SK-N-SH (cell line): Measurements from ENCODE around the gene THEM5. TPM values are rescaled to one million over a fixed set of nuclear protein-coding genes. Genes with fewer than 3 reads are reported as not detected.

Source experiments
- CTCF ChIA-PET: fragments of 300-600, 350-600 bp; formaldehyde crosslinking; extraction: SDS; loops from one replicate; lab custom pipeline; 2021; lab: Yijun Ruan, JAX
- POLR2A ChIA-PET: fragments of 350-600 bp; sonication (Branson Sonifier 250); formaldehyde crosslinking; extraction: SDS; loops from one replicate; lab custom pipeline; 2020; ENCODE audit warnings: antibody characterized with exemption, inconsistent platforms; lab: Yijun Ruan, JAX
- DNase-seq: peaks from one replicate; pipeline ENCODE4 v3.0.0; 2012
- H2AFZ ChIP-seq: fragments of 200-600 bp; sonication (generic); 2 replicates; pipeline ENCODE4 v1.8.1; 2016; ENCODE audit warnings: antibody characterized with exemption, mild to moderate bottlenecking, low read depth
- H3F3A ChIP-seq: fragments of 200-600 bp; sonication (generic); replicated peaks from 2 replicates; pipeline ENCODE3; 2016; ENCODE audit warnings: antibody characterized with exemption, mild to moderate bottlenecking; ENCODE audit not compliant: insufficient read depth
- H3K27ac ChIP-seq, 2 experiments: fragments of 200-500 bp in 1 of 2; fragments of 200-600 bp in 1 of 2; sonication (Bioruptor generic) in 1 of 2; sonication (generic), shearing (Covaris generic) in 1 of 2; 2 replicates each; pipeline versions ENCODE4 v1.5.1 to v1.6.1; 2014 to 2016; ENCODE audit warnings: low read depth in 2 of 2, inconsistent platforms in 1 of 2, low read length in 1 of 2, mild to moderate bottlenecking in 1 of 2, mixed read lengths in 1 of 2
- H3K27me3 ChIP-seq: fragments of 200-600 bp; sonication (generic), shearing (Covaris generic); 2 replicates; pipeline ENCODE4 v1.6.1; 2016; ENCODE audit warnings: mixed run types; ENCODE audit not compliant: insufficient read depth
- H3K36me3 ChIP-seq, 2 experiments: fragments of 200-500 bp in 1 of 2; fragments of 200-600 bp in 1 of 2; sonication (Bioruptor generic) in 1 of 2; sonication (generic) in 1 of 2; replicated peaks in 1 of 2; 2 replicates each; pipeline versions ENCODE3 to v1.5.1; 2014 to 2016; ENCODE audit warnings: low read length in 1 of 2, mild to moderate bottlenecking in 1 of 2; ENCODE audit not compliant: insufficient read depth in 2 of 2, control insufficient read depth in 1 of 2
- H3K4me1 ChIP-seq, 2 experiments: fragments of 200-500 bp in 1 of 2; fragments of 200-600 bp in 1 of 2; sonication (Bioruptor generic) in 1 of 2; sonication (generic), shearing (Covaris generic) in 1 of 2; 2 replicates each; pipeline versions ENCODE4 v1.5.1 to v1.6.1; 2014 to 2016; ENCODE audit warnings: low read depth in 1 of 2, low read length in 1 of 2, mixed run types in 1 of 2; ENCODE audit not compliant: insufficient read depth in 2 of 2, control insufficient read depth in 1 of 2
- H3K4me2 ChIP-seq: fragments of 200-600 bp; sonication (generic), shearing (Covaris generic); 2 replicates; pipeline ENCODE4 v1.6.1; 2017; ENCODE audit warnings: mixed run types
- H3K4me3 ChIP-seq, 2 experiments: fragments of 200-500 bp in 1 of 2; fragments of 200-600 bp in 1 of 2; sonication (Bioruptor generic) in 1 of 2; sonication (generic), shearing (Covaris generic) in 1 of 2; 2 replicates each; pipeline versions ENCODE4 v1.5.1 to v1.8.1; 2014 to 2016; ENCODE audit warnings: low read depth in 2 of 2, inconsistent platforms in 1 of 2, low read length in 1 of 2, mild to moderate bottlenecking in 1 of 2, mixed read lengths in 1 of 2, moderate library complexity in 1 of 2
- H3K79me2 ChIP-seq: fragments of 200-600 bp; sonication (generic); 2 replicates; pipeline ENCODE4 v1.8.1; 2017; ENCODE audit warnings: mild to moderate bottlenecking; ENCODE audit not compliant: insufficient read depth
- H3K9ac ChIP-seq: fragments of 200-600 bp; sonication (generic); 2 replicates; pipeline ENCODE4 v1.6.1; 2017; ENCODE audit warnings: mixed run types
- H3K9me2 ChIP-seq: fragments of 200-600 bp; sonication (generic); 2 replicates; pipeline ENCODE4 v1.6.1; 2017; ENCODE audit warnings: mixed run types
- H3K9me3 ChIP-seq: fragments of 200-600 bp; sonication (generic); 2 replicates; pipeline ENCODE4 v1.6.1; 2017; ENCODE audit warnings: mixed run types, mild to moderate bottlenecking, moderate library complexity
- H4K20me1 ChIP-seq: fragments of 200-600 bp; sonication (generic); 2 replicates; pipeline ENCODE4 v1.6.1; 2017; ENCODE audit warnings: mild to moderate bottlenecking, mixed run types; ENCODE audit not compliant: insufficient read depth
- CHD2 ChIP-seq: fragments of 150-350 bp; IDR thresholded peaks from 2 replicates; pipeline ENCODE4 v1.6.1; 2018; ENCODE audit warnings: low read length; ENCODE audit not compliant: partially characterized antibody
- EP300 ChIP-seq, 2 experiments: IDR thresholded peaks; 2 replicates each; pipeline versions ENCODE4 v1.4.0 to v1.6.1; 2012; ENCODE audit warnings: borderline replicate concordance in 1 of 2, low read depth in 1 of 2, low read length in 1 of 2
- FOSL2 ChIP-seq: IDR thresholded peaks from 2 replicates; pipeline ENCODE4 v1.4.0; 2012; ENCODE audit warnings: low read depth, mild to moderate bottlenecking, moderate library complexity, borderline replicate concordance
- FOXJ3 ChIP-seq: sonication (generic); formaldehyde crosslinking; IDR thresholded peaks from 2 replicates; pipeline ENCODE4 v1.5.1; 2020; ENCODE audit warnings: mild to moderate bottlenecking, missing genetic modification reagents
- GATA2 ChIP-seq: sonication (generic); formaldehyde crosslinking; IDR thresholded peaks from 2 replicates; pipeline ENCODE4 v1.5.0; 2020; ENCODE audit warnings: mild to moderate bottlenecking, missing genetic modification reagents
- MAX ChIP-seq: IDR thresholded peaks from 2 replicates; pipeline ENCODE4 v1.4.0; 2012; ENCODE audit warnings: low read depth
- MEF2A ChIP-seq: IDR thresholded peaks from 2 replicates; pipeline ENCODE4 v1.4.0; 2012; ENCODE audit warnings: low read depth, borderline replicate concordance
- MXI1 ChIP-seq: IDR thresholded peaks from 2 replicates; pipeline ENCODE4 v1.6.1; 2012; ENCODE audit warnings: mild to moderate bottlenecking, low read depth, low read length, improper control_type of control experiment
- NFIC ChIP-seq: IDR thresholded peaks from 2 replicates; pipeline ENCODE4 v1.4.0; 2012; ENCODE audit warnings: borderline replicate concordance
- NRF1 ChIP-seq: IDR thresholded peaks from 2 replicates; pipeline ENCODE4 v1.6.1; 2012; ENCODE audit warnings: low read depth, mild to moderate bottlenecking, low read length
- PBX3 ChIP-seq: IDR thresholded peaks from 2 replicates; pipeline ENCODE4; 2012
- POLR2AphosphoS5 ChIP-seq: IDR thresholded peaks from 2 replicates; pipeline ENCODE4 v1.6.1; 2012; ENCODE audit warnings: low read depth, low read length
- RAD21 ChIP-seq: IDR thresholded peaks from 2 replicates; pipeline ENCODE4 v1.6.1; 2012; ENCODE audit warnings: mild to moderate bottlenecking, low read length
- RCOR1 ChIP-seq: fragments of 150-350 bp; IDR thresholded peaks from 2 replicates; pipeline ENCODE4 v1.6.1; 2017; ENCODE audit warnings: antibody characterized with exemption, low read length
- REST ChIP-seq: IDR thresholded peaks from 2 replicates; pipeline ENCODE4 v1.6.1; 2012; ENCODE audit warnings: mild to moderate bottlenecking, low read depth, low read length, moderate library complexity
- RXRA ChIP-seq: IDR thresholded peaks from 2 replicates; pipeline ENCODE4 v1.4.0; 2012; ENCODE audit warnings: low read depth, mild to moderate bottlenecking, borderline replicate concordance
- TCF12 ChIP-seq: IDR thresholded peaks from 2 replicates; pipeline ENCODE4 v1.4.0; 2012
- TEAD4 ChIP-seq: IDR thresholded peaks from 2 replicates; pipeline ENCODE4 v1.4.0; 2012; ENCODE audit warnings: mild to moderate bottlenecking, borderline replicate concordance; ENCODE audit not compliant: insufficient read depth
- WGBS: methylation state at CpG from one replicate; pipeline ENCODE4 v1.1.6; 2017; ENCODE audit warnings: low lambda C conversion rate; 5-methylcytosine and 5-hydroxymethylcytosine counted together
- polyA plus RNA-seq, 3 experiments: library from polyadenylated mRNA; depleted of rRNA; stranded (reverse); fragments of >200 nt; gene quantifications; 2 replicates each; pipeline ENCODE4 v1.2.3, GENCODE V29; 2012

Gene THEM5
- polyA plus RNA-seq, 1 of the 3 experiments (the other 2 are of a cell fraction): not detected

DNA sequence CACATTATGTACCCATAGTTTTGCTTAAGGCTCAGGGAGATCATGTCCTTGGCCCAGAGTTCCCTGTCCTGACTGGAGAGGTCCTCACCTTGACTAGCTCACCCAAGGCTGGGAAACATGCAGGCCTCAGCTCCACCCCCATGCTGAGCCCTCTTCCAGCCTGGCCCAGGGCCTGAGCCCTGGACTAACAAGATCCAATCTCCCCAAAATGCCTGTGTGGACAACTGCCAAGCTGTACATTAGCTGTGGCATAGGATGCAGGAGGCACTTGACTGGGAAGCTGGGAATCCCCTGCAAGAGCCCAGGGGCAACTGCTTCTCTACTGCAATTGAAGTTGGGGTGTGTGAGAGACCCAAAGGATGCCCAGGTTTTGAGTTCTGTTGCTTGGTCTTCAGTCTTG is 50.3 kb downstream of the THEM5 start:
- no peaks in the 10 kb centered on the region for H3K79me2 ChIP-seq
- DNase-seq: peak; percentile 86
- H3K36me3 ChIP-seq: no peaks in the 10 kb centered on the region
- H4K20me1 ChIP-seq: no peaks in the 10 kb centered on the region
- no peak overlapping the region for H3K4me3 ChIP-seq
- ChIA-PET POLR2A (interaction anchor here (1.1 to 1.8 kb wide), 3 partner anchors 17 to 39 kb away, joined by 3 to 7 read pairs (median 4); partner anchors contain the start of gene MRPL9), CTCF (interaction anchor here (1.0 to 2.5 kb wide), 3 partner anchors 9 to 33 kb away, joined by 3 to 9 read pairs (median 4); no protein-coding TSS in a partner anchor)
- H3K27ac ChIP-seq: peak overlapping the region in 1 of 2 experiments; percentile 95; a peak in 2 of 4 replicates
- H3K9me3 ChIP-seq: no peaks in the 10 kb centered on the region
- no peak overlapping the region for H3K4me2 ChIP-seq
- H3F3A ChIP-seq: no peaks in the 10 kb centered on the region
- H3K9ac ChIP-seq: no peak overlapping the region
- no peaks in the 10 kb centered on the region for H3K9me2 ChIP-seq
- peaks cover 50% of the 10 kb centered on the region for H3K27me3 ChIP-seq
- peaks cover 0 to 63% of the 10 kb centered on the region in 2 experiments; a peak in 2 of 4 replicates for H3K4me1 ChIP-seq
- TF ChIP-seq NRF1 (no peak), TEAD4 (no peak), GATA2 (CRISPR knock-in tag) (peak; percentile 92), MXI1 (no peak; the same call in 1 of the 2 replicates), PBX3 (no peak), FOXJ3 (CRISPR knock-in tag) (peak; percentile 35; the same call in 1 of the 2 replicates), RCOR1 (peak; percentile 64; the same call in 1 of the 2 replicates), MEF2A (no peak), CHD2 (peak; percentile 66), RAD21 (peak; percentile 36; the same call in 1 of the 2 replicates), EP300 (IDR thresholded peaks at IDR 0.05; ENCODE audit: borderline replicate concordance in 1 of 2, low read depth in 1 of 2, low read length in 1 of 2) (peak in 1 of 2 experiments; percentile 77; a peak in 2 of 4 replicates)
- H2AFZ ChIP-seq: no peak overlapping the region

DNA sequence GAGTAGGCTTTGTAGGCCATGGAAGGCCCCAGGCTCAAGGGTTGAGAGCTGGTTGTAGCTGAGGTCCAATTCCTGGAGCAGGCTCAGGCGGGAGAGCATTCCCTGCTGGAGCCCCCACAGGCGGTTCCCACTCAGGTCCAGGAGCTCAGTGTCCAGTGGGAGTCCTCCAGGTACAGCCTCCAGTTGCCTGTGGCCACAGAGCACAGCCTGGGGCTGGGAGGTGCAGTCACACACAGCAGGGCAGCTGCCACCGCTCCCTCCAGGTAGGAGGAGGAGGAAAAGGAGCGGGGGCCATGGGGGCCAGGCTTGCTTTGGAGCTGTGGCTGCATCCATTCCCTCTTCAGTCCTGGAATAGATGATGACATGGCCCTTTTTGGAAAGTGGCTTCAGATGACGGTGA is 51.1 kb downstream of the THEM5 start:
- DNase-seq: no peak
- Histone ChIP-seq H3K9ac (no peak overlapping the region), H3K4me1 (peaks cover 0 to 58% of the 10 kb centered on the region in 2 experiments; a peak in 2 of 4 replicates), H3K4me2 (no peak overlapping the region), H4K20me1 (no peaks in the 10 kb centered on the region), H3K27me3 (peaks cover 53% of the 10 kb centered on the region), H3K9me3 (no peaks in the 10 kb centered on the region), H3K4me3 (no peak overlapping the region), H2AFZ (no peak overlapping the region), H3K27ac (peak overlapping the region in 1 of 2 experiments; percentile 95; a peak in 2 of 4 replicates), H3F3A (no peaks in the 10 kb centered on the region), H3K9me2 (no peaks in the 10 kb centered on the region), H3K36me3 (no peaks in the 10 kb centered on the region), H3K79me2 (no peaks in the 10 kb centered on the region)
- TF ChIP-seq FOSL2 (no peak), PBX3 (no peak), RXRA (no peak), NFIC (no peak), POLR2AphosphoS5 (no peak), RAD21 (no peak), TEAD4 (no peak), MAX (no peak), TCF12 (no peak), REST (no peak)
- POLR2A ChIA-PET: interaction anchor here (1.1 to 1.8 kb wide), 2 partner anchors 18 to 34 kb away, joined by 3 to 7 read pairs; no protein-coding TSS in a partner anchor
- CTCF ChIA-PET: interaction anchor here (1.7 to 2.5 kb wide), 2 partner anchors 13 to 34 kb away, joined by 4 to 9 read pairs; no protein-coding TSS in a partner anchor
- WGBS: 44% methylated on average over 2 of the region's 5 CpGs
